H9 (cell line): ENCODE results near the gene GNAI2. TPM values are rescaled to one million over a fixed set of nuclear protein-coding genes. Genes with fewer than 3 reads are reported as not detected.

ENCODE experiments used
- DNase-seq: peaks from one replicate; pipeline ENCODE4 v3.0.0-alpha.2; 2017
- H2AFZ ChIP-seq: one replicate; pipeline ENCODE4 v1.6.1; 2013; ENCODE audit warnings: mild to moderate bottlenecking, low read length, control low read depth, moderate library complexity
- H2AK5ac ChIP-seq: 2 replicates; pipeline ENCODE4 v1.6.1; 2013; ENCODE audit warnings: low read length, control low read depth, mixed read lengths; ENCODE audit not compliant: insufficient read length
- H2BK120ac ChIP-seq: one replicate; pipeline ENCODE4 v1.6.1; 2013; ENCODE audit warnings: low read depth, mild to moderate bottlenecking, low read length, control low read depth, inconsistent platforms; ENCODE audit not compliant: poor library complexity, severe bottlenecking
- H2BK12ac ChIP-seq: 2 replicates; pipeline ENCODE4 v1.6.1; 2013; ENCODE audit warnings: low read length, control low read depth, mixed read lengths, low read depth; ENCODE audit not compliant: insufficient read length
- H2BK15ac ChIP-seq: 2 replicates; pipeline ENCODE4 v1.6.1; 2013; ENCODE audit warnings: low read depth, low read length, control low read depth
- H2BK20ac ChIP-seq: one replicate; pipeline ENCODE4 v1.6.1; 2013; ENCODE audit warnings: low read depth, mild to moderate bottlenecking, low read length, control low read depth, inconsistent platforms; ENCODE audit not compliant: poor library complexity, severe bottlenecking
- H2BK5ac ChIP-seq: 2 replicates; pipeline ENCODE4 v1.6.1; 2013; ENCODE audit warnings: low read length, control low read depth, mixed read lengths; ENCODE audit not compliant: insufficient read length
- H3K14ac ChIP-seq: 2 replicates; pipeline ENCODE4 v1.6.1; 2013; ENCODE audit warnings: low read length, control low read depth; ENCODE audit not compliant: insufficient read depth
- H3K18ac ChIP-seq: 2 replicates; pipeline ENCODE4 v1.6.1; 2013; ENCODE audit warnings: low read depth, mild to moderate bottlenecking, mixed read lengths, low read length, control low read depth; ENCODE audit not compliant: insufficient read length
- H3K23ac ChIP-seq: 2 replicates; pipeline ENCODE4 v1.6.1; 2013; ENCODE audit warnings: low read length, control low read depth, mixed read lengths, low read depth; ENCODE audit not compliant: insufficient read length
- H3K23me2 ChIP-seq: 2 replicates; pipeline ENCODE4 v1.6.1; 2013; ENCODE audit warnings: low read depth, mild to moderate bottlenecking, mixed read lengths, low read length, control low read depth; ENCODE audit not compliant: insufficient read length, poor library complexity, severe bottlenecking
- H3K27ac ChIP-seq: 2 replicates; pipeline ENCODE4 v1.5.1; 2013; ENCODE audit warnings: low read length, control low read depth, mixed read lengths, low read depth; ENCODE audit not compliant: insufficient read length
- H3K27me3 ChIP-seq: 2 replicates; pipeline ENCODE4 v1.6.1; 2013; ENCODE audit warnings: low read length, control low read depth, inconsistent platforms; ENCODE audit not compliant: insufficient read depth
- H3K4ac ChIP-seq: 2 replicates; pipeline ENCODE4 v1.6.1; 2013; ENCODE audit warnings: low read depth, mild to moderate bottlenecking, control low read depth, inconsistent platforms, low read length, moderate library complexity
- H3K4me1 ChIP-seq: 2 replicates; pipeline ENCODE4 v1.6.1; 2013; ENCODE audit warnings: low read length, control low read depth, inconsistent platforms; ENCODE audit not compliant: insufficient read depth
- H3K4me2 ChIP-seq: 2 replicates; pipeline ENCODE4 v1.6.1; 2013; ENCODE audit warnings: low read length, control low read depth, mixed read lengths; ENCODE audit not compliant: insufficient read length, insufficient read depth
- H3K56ac ChIP-seq: 2 replicates; pipeline ENCODE4 v1.6.1; 2013; ENCODE audit warnings: low read depth, mild to moderate bottlenecking, mixed read lengths, low read length, control low read depth; ENCODE audit not compliant: insufficient read length
- H3K79me1 ChIP-seq: 2 replicates; pipeline ENCODE4 v1.6.1; 2013; ENCODE audit warnings: low read depth, mild to moderate bottlenecking, moderate library complexity, low read length, control low read depth, inconsistent platforms; ENCODE audit not compliant: insufficient read depth, poor library complexity, severe bottlenecking
- H3K79me2 ChIP-seq: 2 replicates; pipeline ENCODE4 v1.6.1; 2013; ENCODE audit warnings: low read length, control low read depth, inconsistent platforms; ENCODE audit not compliant: insufficient read depth
- H3K9ac ChIP-seq: 2 replicates; pipeline ENCODE4 v1.6.1; 2013; ENCODE audit warnings: low read length, control low read depth, mixed read lengths; ENCODE audit not compliant: insufficient read length; ENCODE audit errors: extremely low read depth
- H3K9me3 ChIP-seq: one replicate; pipeline ENCODE4 v1.6.1; 2013; ENCODE audit warnings: low read depth, low read length, inconsistent platforms; ENCODE audit not compliant: control insufficient read depth
- H3T11ph ChIP-seq: one replicate; pipeline ENCODE4 v1.6.1; 2013; ENCODE audit warnings: mild to moderate bottlenecking, low read length, control low read depth, inconsistent platforms
- H4K20me1 ChIP-seq: one replicate; pipeline ENCODE4 v1.6.1; 2013; ENCODE audit not compliant: control insufficient read depth, insufficient read length, insufficient read depth
- H4K5ac ChIP-seq: 2 replicates; pipeline ENCODE4 v1.6.1; 2013; ENCODE audit warnings: low read depth, mild to moderate bottlenecking, mixed read lengths, low read length, control low read depth; ENCODE audit not compliant: insufficient read length
- H4K8ac ChIP-seq: replicated peaks from 2 replicates; pipeline ENCODE4 v1.6.1; 2013; ENCODE audit warnings: low read length, control low read depth, mixed read lengths, low read depth; ENCODE audit not compliant: insufficient read length
- H4K91ac ChIP-seq: 2 replicates; pipeline ENCODE4 v1.6.1; 2013; ENCODE audit warnings: low read depth, mild to moderate bottlenecking, moderate library complexity, mixed read lengths, low read length, control low read depth; ENCODE audit not compliant: insufficient read length
- H3K27ac Mint-ChIP-seq, 3 experiments: 2 replicates in 2 of 3; 3 replicates in 1 of 3; pipeline ENCODE4 v1.8.0; 2020 to 2021; ENCODE audit warnings: mixed read lengths in 3 of 3, mild to moderate bottlenecking in 1 of 3, moderate library complexity in 1 of 3
- H3K27me3 Mint-ChIP-seq: 2 replicates; pipeline ENCODE4 v1.8.0; 2021; ENCODE audit warnings: low read depth, mild to moderate bottlenecking, moderate library complexity, mixed read lengths
- H3K36me3 Mint-ChIP-seq, 3 experiments: 2 replicates in 2 of 3; 3 replicates in 1 of 3; pipeline ENCODE4 v1.8.0; 2020 to 2021; ENCODE audit warnings: low read depth in 3 of 3, mixed read lengths in 3 of 3; ENCODE audit not compliant: insufficient read depth in 1 of 3
- H3K4me1 Mint-ChIP-seq, 2 experiments: 2 replicates each; pipeline ENCODE4 v1.8.0; 2020; ENCODE audit warnings: mixed read lengths in 2 of 2
- H3K4me3 Mint-ChIP-seq, 2 experiments: 2 replicates in 1 of 2; 3 replicates in 1 of 2; pipeline ENCODE4 v1.8.0; 2020 to 2021; ENCODE audit warnings: mild to moderate bottlenecking in 2 of 2, mixed read lengths in 2 of 2, moderate library complexity in 1 of 2
- H3K9me3 Mint-ChIP-seq, 2 experiments: 2 replicates in 1 of 2; 3 replicates in 1 of 2; pipeline ENCODE4 v1.8.0; 2020; ENCODE audit warnings: mild to moderate bottlenecking in 2 of 2, mixed read lengths in 2 of 2, moderate library complexity in 1 of 2
- CTCF ChIP-seq: fragments of 200-600 bp; sonication (generic); conservative IDR thresholded peaks from 3 replicates; pipeline ENCODE4 v1.8.0; 2021; ENCODE audit warnings: antibody characterized with exemption, mild to moderate bottlenecking
- WGBS: extraction: QIAGEN DNeasy Blood & Tissue Kit; methylation state at CpG from one replicate; pipeline ENCODE4 v1.1.7; 2013; ENCODE audit warnings: missing lambda C conversion rate, low lambda C conversion rate, mixed read lengths; ENCODE audit not compliant: insufficient read length; ENCODE audit errors: extremely low coverage; 5-methylcytosine and 5-hydroxymethylcytosine counted together
- total RNA-seq: library from RNA; stranded (reverse); gene quantifications from 2 replicates; pipeline ENCODE4 v1.2.1, GENCODE V29; 2021

GNAI2 gene
- total RNA-seq, 1 experiment from 2014 or later: 218 TPM

- no peak overlapping the region for H3K23ac ChIP-seq
- no peaks in the 10 kb centered on the region for H3K4me1 ChIP-seq
- H3K79me2 ChIP-seq: peaks cover 3% of the 10 kb centered on the region; the same call in 1 of the 2 replicates
- no peak overlapping the region for H3K14ac ChIP-seq
- no peak overlapping the region for H2BK15ac ChIP-seq
- H3K79me1 ChIP-seq: no peaks in the 10 kb centered on the region
- H3K27me3 Mint-ChIP-seq: no peaks in the 10 kb centered on the region
- H3K18ac ChIP-seq: no peak overlapping the region
- H3K9me3 Mint-ChIP-seq: no peaks in the 10 kb centered on the region; a peak in 1 of 5 replicates
- no peak overlapping the region for H2BK120ac ChIP-seq
- H3K9ac ChIP-seq: no peak overlapping the region
- peak overlapping the region; percentile 55 to 82; a peak in 4 of 5 replicates for H3K4me3 Mint-ChIP-seq
- H2BK12ac ChIP-seq: no peak overlapping the region
- H3K4me2 ChIP-seq: no peak overlapping the region
- H2BK20ac ChIP-seq: no peak overlapping the region
- H2BK5ac ChIP-seq: no peak overlapping the region
- no peak overlapping the region for H4K91ac ChIP-seq
- H3K9me3 ChIP-seq: no peaks in the 10 kb centered on the region
- no peak overlapping the region for H3K4ac ChIP-seq
- no peak overlapping the region for H3K56ac ChIP-seq
- H4K8ac ChIP-seq: no peak overlapping the region
- H3K27me3 ChIP-seq: no peaks in the 10 kb centered on the region
- H4K5ac ChIP-seq: no peak overlapping the region
- H2AK5ac ChIP-seq: no peak overlapping the region
- H3K36me3 Mint-ChIP-seq: peaks cover 26 to 44% (median 40%) of the 10 kb centered on the region in 3 experiments; a peak in 6 of 7 replicates
- no peaks in the 10 kb centered on the region for H4K20me1 ChIP-seq
- H3K23me2 ChIP-seq: peaks cover 5% of the 10 kb centered on the region
- H2AFZ ChIP-seq: no peak overlapping the region
- TF ChIP-seq CTCF: no peak
- H3K27ac ChIP-seq: no peak overlapping the region
- peaks cover 11% of the 10 kb centered on the region in 2 experiments for H3K4me1 Mint-ChIP-seq
- DNase-seq: no peak
- H3K27ac Mint-ChIP-seq: no peak overlapping the region
- H3T11ph ChIP-seq: no peak overlapping the region
- WGBS: no CpG with 5 or more reads among the region's 16 CpGs
Observed at GRCh38 chr3:50290161-50290641, 54.2 kb downstream of the GNAI2 start.
